Stimulated activated CD8-positive, alpha-beta memory T cell treated with anti-CD3 and anti-CD28 coated beads, Interleukin-7, amount 100 ng/mL, for 4 hours (primary cell): ENCODE measurements around the gene COMTD1.
"Not testable (repeated sequence)": the region's sequence is repeated elsewhere in the genome, so short reads cannot be mapped to it uniquely, and the experiment has no call there.

Experiments used
- DNase-seq, 2 donors: peaks; one replicate each; pipeline ENCODE4 v3.0.0-alpha.2; 2020; ENCODE audit warnings: low read depth in 2 of 2

Gene COMTD1

GRCh38 chr10:75223507-75223906 lies 12.2 kb downstream of the COMTD1 start:
- DNase-seq: no peak

GRCh38 chr10:75221492-75221891 lies 14.3 kb downstream of the COMTD1 start:
- DNase-seq: not testable (repeated sequence)

- DNase-seq: no peak
These were observed 15.5 kb downstream of the COMTD1 start for GRCh38 chr10:75220274-75220673.

GRCh38 chr10:75212343-75212742 lies 23.4 kb downstream of the COMTD1 start:
- no peak for DNase-seq

GRCh38 chr10:75211007-75211691 lies 24.6 kb downstream of the COMTD1 start:
- no peak for DNase-seq

GRCh38 chr10:75210282-75211006 lies 25.3 kb downstream of the COMTD1 start, which contains the start of gene VDAC2:
Gene VDAC2 (plus strand): TSS chr10:75210796. CDS start chr10:75211159, 363 bp downstream.
- peak; percentile 88 to 91 for DNase-seq

GRCh38 chr10:75209921-75210281 lies 25.9 kb downstream of the COMTD1 start:
- peak; percentile 69 to 74 for DNase-seq

GRCh38 chr10:75209086-75209920 lies 26.5 kb downstream of the COMTD1 start:
- DNase-seq: no peak

- no peak for DNase-seq
These were observed 27.6 kb downstream of the COMTD1 start for GRCh38 chr10:75208181-75208580.

- no peak for DNase-seq
These were observed 28.0 kb downstream of the COMTD1 start for GRCh38 chr10:75207857-75208144.

- no peak for DNase-seq
These were observed 28.5 kb downstream of the COMTD1 start for GRCh38 chr10:75207079-75207856.

GRCh38 chr10:75206638-75207037 lies 29.1 kb downstream of the COMTD1 start:
- not testable (repeated sequence) for DNase-seq

- no peak for DNase-seq
These were observed 29.8 kb downstream of the COMTD1 start for GRCh38 chr10:75205908-75206307.

GRCh38 chr10:75203724-75204123 lies 32.0 kb downstream of the COMTD1 start:
- no peak for DNase-seq

- DNase-seq: not testable (repeated sequence)
These were observed 32.6 kb downstream of the COMTD1 start for GRCh38 chr10:75203046-75203620.

- DNase-seq: no peak
These were observed 33.3 kb downstream of the COMTD1 start for GRCh38 chr10:75202321-75203045.

- no peak for DNase-seq
These were observed 33.9 kb downstream of the COMTD1 start for GRCh38 chr10:75201793-75202307.

- not testable (repeated sequence) for DNase-seq
These were observed 35.8 kb downstream of the COMTD1 start for GRCh38 chr10:75199949-75200348.

- DNase-seq: no peak
These were observed 37.9 kb downstream of the COMTD1 start for GRCh38 chr10:75197906-75198305.

- no peak for DNase-seq
These were observed 38.7 kb downstream of the COMTD1 start for GRCh38 chr10:75197066-75197465.
